ENCODE measurements around the gene DPP10.

DNA sequence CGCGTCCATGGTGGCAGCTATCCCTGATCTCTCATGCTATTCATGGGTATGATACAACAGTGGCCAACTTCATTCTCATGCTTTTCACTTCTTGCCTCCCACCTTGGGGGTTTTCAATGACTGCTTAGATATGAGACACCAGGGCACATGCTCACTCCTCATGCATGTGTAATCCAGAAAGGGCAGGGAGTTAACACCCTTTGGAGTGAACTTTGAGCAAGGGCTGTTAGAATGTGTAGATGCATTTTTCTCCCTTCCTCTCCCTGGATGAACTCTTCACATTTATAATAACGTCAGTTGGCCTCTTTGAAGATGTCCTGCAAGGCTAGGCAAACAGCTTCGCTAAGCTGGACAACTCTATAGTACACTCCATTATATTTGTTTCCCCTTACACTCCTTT, 56.7 kb downstream of the DPP10 start:
- TF ChIP-seq POLR2A (IDR thresholded peaks at IDR 0.05) (no peak), POLR2AphosphoS5 (IDR thresholded peaks at IDR 0.05) (no peak)
- TF ChIP-seq, protein P1, sequence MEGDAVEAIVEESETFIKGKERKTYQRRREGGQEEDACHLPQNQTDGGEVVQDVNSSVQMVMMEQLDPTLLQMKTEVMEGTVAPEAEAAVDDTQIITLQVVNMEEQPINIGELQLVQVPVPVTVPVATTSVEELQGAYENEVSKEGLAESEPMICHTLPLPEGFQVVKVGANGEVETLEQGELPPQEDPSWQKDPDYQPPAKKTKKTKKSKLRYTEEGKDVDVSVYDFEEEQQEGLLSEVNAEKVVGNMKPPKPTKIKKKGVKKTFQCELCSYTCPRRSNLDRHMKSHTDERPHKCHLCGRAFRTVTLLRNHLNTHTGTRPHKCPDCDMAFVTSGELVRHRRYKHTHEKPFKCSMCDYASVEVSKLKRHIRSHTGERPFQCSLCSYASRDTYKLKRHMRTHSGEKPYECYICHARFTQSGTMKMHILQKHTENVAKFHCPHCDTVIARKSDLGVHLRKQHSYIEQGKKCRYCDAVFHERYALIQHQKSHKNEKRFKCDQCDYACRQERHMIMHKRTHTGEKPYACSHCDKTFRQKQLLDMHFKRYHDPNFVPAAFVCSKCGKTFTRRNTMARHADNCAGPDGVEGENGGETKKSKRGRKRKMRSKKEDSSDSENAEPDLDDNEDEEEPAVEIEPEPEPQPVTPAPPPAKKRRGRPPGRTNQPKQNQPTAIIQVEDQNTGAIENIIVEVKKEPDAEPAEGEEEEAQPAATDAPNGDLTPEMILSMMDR (IDR thresholded peaks at IDR 0.05): no peak
